Panc1 (cell line): Measurements from ENCODE around the gene TIMM23B. TPM values are rescaled to one million over a fixed set of nuclear protein-coding genes. Genes with fewer than 3 reads are reported as not detected.
"Not testable (repeated sequence)": the region's sequence is repeated elsewhere in the genome, so short reads cannot be mapped to it uniquely, and the experiment has no call there.

Source experiments
- ATAC-seq: fragments of 200-7000 bp; cut with Tn5 transposase; 2 replicates; pipeline ENCODE4 v1.9.1; 2020; ENCODE audit warnings: mild to moderate bottlenecking, moderate library complexity
- BruUV-seq: library from RNA; stranded (reverse); fragments of 400-500 nt; replicated peaks from 2 replicates; lab custom pipeline; 2021; lab: Mats Ljungman, UMichigan
- CTCF ChIA-PET: fragments of 300-600 bp; sonication (Branson Sonifier 250); formaldehyde crosslinking; loops from one replicate; lab custom pipeline; 2022; ENCODE audit warnings: antibody characterized with exemption; lab: Charles Lee
- POLR2A ChIA-PET: fragments of 300-600 bp; sonication (Branson Sonifier 250); formaldehyde crosslinking; loops from one replicate; lab custom pipeline; 2022; ENCODE audit warnings: antibody characterized with exemption; lab: Charles Lee
- DNase-seq: peaks from one replicate; pipeline ENCODE4 v3.0.0-alpha.2; 2010; ENCODE audit warnings: low read depth, low spot score
- H3K27ac ChIP-seq: 2 replicates; pipeline ENCODE4 v1.5.1; 2011; ENCODE audit warnings: mild to moderate bottlenecking, low read length, inconsistent platforms
- H3K27me3 ChIP-seq: fragments of 200-500 bp; sonication (Bioruptor generic); 2 replicates; pipeline ENCODE4 v1.6.0; 2014; ENCODE audit warnings: low read length, inconsistent platforms; ENCODE audit not compliant: control insufficient read depth, insufficient read depth
- H3K36me3 ChIP-seq: fragments of 200-500 bp; sonication (Bioruptor generic); 2 replicates; pipeline ENCODE4 v1.5.1; 2014; ENCODE audit warnings: inconsistent platforms, mild to moderate bottlenecking, low read length, moderate library complexity; ENCODE audit not compliant: control insufficient read depth, insufficient read depth
- H3K4me1 ChIP-seq: 2 replicates; pipeline ENCODE4 v1.5.1; 2011; ENCODE audit warnings: inconsistent platforms, mild to moderate bottlenecking, low read length, moderate library complexity; ENCODE audit not compliant: control insufficient read depth, insufficient read depth
- H3K4me3 ChIP-seq, 2 experiments: 2 replicates each; pipeline ENCODE4 v1.5.1; 2011 to 2012; ENCODE audit warnings: low read depth in 2 of 2, low read length in 2 of 2, mild to moderate bottlenecking in 2 of 2, inconsistent platforms in 1 of 2, moderate library complexity in 1 of 2
- H3K9me3 ChIP-seq: fragments of 200-500 bp; sonication (Bioruptor generic); 2 replicates; pipeline ENCODE4 v1.5.1; 2014; ENCODE audit warnings: low read depth, mild to moderate bottlenecking, inconsistent platforms, low read length, moderate library complexity; ENCODE audit not compliant: control insufficient read depth, insufficient read depth
- in situ Hi-C: cut with HindIII; loops from 2 replicates; pipeline ENCODE4 v1.10.0; 2016; ENCODE audit warnings: low sequenced_read_pairs, low pct_unique_long_range_greater_than_20kb
- intact Hi-C: fragments of 100-400 bp; cut with micrococcal nuclease; formaldehyde crosslinking; loops from one replicate; pipeline ENCODE4 v1.10.0; 2022; ENCODE audit not compliant: unreplicated experiment
- total RNA-seq: library from RNA; stranded (reverse); gene quantifications from one replicate; pipeline ENCODE4 v1.2.1, GENCODE V29; 2021; ENCODE audit not compliant: unreplicated experiment

TIMM23B gene
- total RNA-seq, 1 experiment from 2014 or later = 18.8 TPM

- POLR2A ChIA-PET, H3K4me3 ChIP-seq, DNase-seq, BruUV-seq, H3K9me3 ChIP-seq, in situ Hi-C loops, ATAC-seq, H3K27me3 ChIP-seq, H3K36me3 ChIP-seq, H3K4me1 ChIP-seq, H3K27ac ChIP-seq, CTCF ChIA-PET: not testable (repeated sequence)
- intact Hi-C loops = loop anchor here (10.0 kb wide), 1 partner anchor 322 kb away; no protein-coding TSS in a partner anchor
Observed at GRCh38 chr10:49916451-49916850, 25.4 kb upstream of the TIMM23B start.

GRCh38 chr10:49917927-49918326 lies 23.9 kb upstream of the TIMM23B start:
- CTCF ChIA-PET, in situ Hi-C loops, POLR2A ChIA-PET: not testable (repeated sequence)

GRCh38 chr10:49922041-49922440 lies 19.8 kb upstream of the TIMM23B start:
- POLR2A ChIA-PET = not testable (repeated sequence)

More at GRCh38 chr10:49917927-49918326, 23.9 kb upstream of the TIMM23B start:
- not testable (repeated sequence) for H3K27me3 ChIP-seq, H3K4me1 ChIP-seq, H3K36me3 ChIP-seq, ATAC-seq, H3K9me3 ChIP-seq, BruUV-seq, H3K4me3 ChIP-seq, DNase-seq, H3K27ac ChIP-seq
- intact Hi-C loops = loop anchor here (10.0 kb wide), 1 partner anchor 323 kb away; no protein-coding TSS in a partner anchor

GRCh38 chr10:49923572-49923971 lies 18.3 kb upstream of the TIMM23B start:
- POLR2A ChIA-PET, H3K36me3 ChIP-seq, H3K27me3 ChIP-seq, intact Hi-C loops, DNase-seq, H3K4me1 ChIP-seq, H3K27ac ChIP-seq, ATAC-seq, H3K9me3 ChIP-seq, in situ Hi-C loops, CTCF ChIA-PET, BruUV-seq, H3K4me3 ChIP-seq: not testable (repeated sequence)

More at GRCh38 chr10:49922041-49922440, 19.8 kb upstream of the TIMM23B start:
- DNase-seq, H3K4me3 ChIP-seq, ATAC-seq, in situ Hi-C loops, BruUV-seq, CTCF ChIA-PET, H3K27ac ChIP-seq, intact Hi-C loops, H3K27me3 ChIP-seq, H3K36me3 ChIP-seq, H3K4me1 ChIP-seq, H3K9me3 ChIP-seq: not testable (repeated sequence)

- H3K9me3 ChIP-seq, BruUV-seq, H3K4me1 ChIP-seq, DNase-seq, H3K36me3 ChIP-seq, H3K27ac ChIP-seq, in situ Hi-C loops, POLR2A ChIA-PET, CTCF ChIA-PET, H3K4me3 ChIP-seq, H3K27me3 ChIP-seq, ATAC-seq, intact Hi-C loops: not testable (repeated sequence)
Observed at GRCh38 chr10:49931276-49931675, 10.6 kb upstream of the TIMM23B start.

- intact Hi-C loops, DNase-seq, H3K36me3 ChIP-seq, CTCF ChIA-PET, H3K27me3 ChIP-seq, H3K4me3 ChIP-seq, POLR2A ChIA-PET, H3K27ac ChIP-seq, H3K4me1 ChIP-seq, H3K9me3 ChIP-seq, in situ Hi-C loops, ATAC-seq, BruUV-seq: not testable (repeated sequence)
Observed at GRCh38 chr10:49931959-49932728, 9.7 kb upstream of the TIMM23B start.

GRCh38 chr10:49942339-49942705 lies 469 bp downstream of the TIMM23B start:
- Histone ChIP-seq H3K4me3 (peak overlapping the region; percentile 89 to 95), H3K27ac (peak overlapping the region; percentile 95)
- DNase-seq, H3K4me1 ChIP-seq, H3K9me3 ChIP-seq, H3K27me3 ChIP-seq, intact Hi-C loops, H3K36me3 ChIP-seq, POLR2A ChIA-PET, in situ Hi-C loops: not testable (repeated sequence)
- peak; percentile 14; the same call in 1 of the 2 replicates for ATAC-seq
- BruUV-seq = TSS peak; percentile 85
- CTCF ChIA-PET = interaction anchor here (0.7 kb wide), 1 partner anchor 134 kb away, joined by 3 read pairs; no protein-coding TSS in a partner anchor
